ENCODE results near the gene GNG12. TPM values are rescaled to one million over a fixed set of nuclear protein-coding genes. Genes with fewer than 3 reads are reported as not detected.

Gene GNG12
- total RNA-seq, 1 donor from 2014 or later, result 67.8 TPM

- intact Hi-C loops (cut with DNase I), result no loop called here
- ATAC-seq (peak; percentile 87), DNase-seq (ENCODE audit: low spot score) (peak; percentile 78)
Observed at GRCh38 chr1:67724928-67725560, 108.2 kb downstream of the GNG12 start.

GRCh38 chr1:67723620-67724019, 109.6 kb downstream of the GNG12 start:
- intact Hi-C loops (cut with DNase I), result no loop called here
- ATAC-seq, result no peak

GRCh38 chr1:67723126-67723525, 110.1 kb downstream of the GNG12 start:
- intact Hi-C loops (cut with DNase I), result no loop called here
- ATAC-seq (peak; percentile 6), DNase-seq (ENCODE audit: low spot score) (no peak)

More at GRCh38 chr1:67723620-67724019, 109.6 kb downstream of the GNG12 start:
- no peak for DNase-seq (ENCODE audit: low spot score)

GRCh38 chr1:67722292-67722944, 110.8 kb downstream of the GNG12 start:
- intact Hi-C loops (cut with DNase I), result no loop called here
- DNase-seq (ENCODE audit: low spot score) (no peak), ATAC-seq (peak; percentile 72)

GRCh38 chr1:67721650-67722291, 111.5 kb downstream of the GNG12 start:
- intact Hi-C loops (cut with DNase I), result no loop called here
- no peak for DNase-seq (ENCODE audit: low spot score)
- ATAC-seq, result no peak

GRCh38 chr1:67721112-67721511, 112.2 kb downstream of the GNG12 start:
- intact Hi-C loops (cut with DNase I), result no loop called here
- no peak for DNase-seq (ENCODE audit: low spot score)
- no peak for ATAC-seq

- DNase-seq (ENCODE audit: low spot score), result no peak
- intact Hi-C loops (cut with DNase I), result no loop called here
- ATAC-seq, result no peak
Observed at GRCh38 chr1:67719329-67720196, 113.7 kb downstream of the GNG12 start.

- ATAC-seq (no peak), DNase-seq (ENCODE audit: low spot score) (no peak)
- intact Hi-C loops (cut with DNase I), result no loop called here
Observed at GRCh38 chr1:67717876-67718275, 115.4 kb downstream of the GNG12 start.

GRCh38 chr1:67716800-67717199, 116.5 kb downstream of the GNG12 start:
- ATAC-seq (no peak), DNase-seq (ENCODE audit: low spot score) (no peak)
- intact Hi-C loops (cut with DNase I), result no loop called here

- ATAC-seq, result no peak
- intact Hi-C loops (cut with DNase I), result no loop called here
- DNase-seq (ENCODE audit: low spot score), result no peak
Observed at GRCh38 chr1:67715819-67716218, 117.4 kb downstream of the GNG12 start.

- intact Hi-C loops (cut with DNase I), result no loop called here
- ATAC-seq, result peak; percentile 40
- no peak for DNase-seq (ENCODE audit: low spot score)
Observed at GRCh38 chr1:67713057-67713846, 120.0 kb downstream of the GNG12 start.

GRCh38 chr1:67711855-67712212, 121.4 kb downstream of the GNG12 start:
- DNase-seq (ENCODE audit: low spot score) (no peak), ATAC-seq (peak; percentile 74)
- intact Hi-C loops (cut with DNase I), result no loop called here

GRCh38 chr1:67711158-67711854, 122.0 kb downstream of the GNG12 start:
- no peak for ATAC-seq
- no peak for DNase-seq (ENCODE audit: low spot score)
- intact Hi-C loops (cut with DNase I), result no loop called here

- intact Hi-C loops (cut with DNase I), result no loop called here
- no peak for ATAC-seq
- no peak for DNase-seq (ENCODE audit: low spot score)
Observed at GRCh38 chr1:67710417-67710816, 122.8 kb downstream of the GNG12 start.

GRCh38 chr1:67708606-67709005, 124.7 kb downstream of the GNG12 start:
- intact Hi-C loops (cut with DNase I), result no loop called here
- ATAC-seq (no peak), DNase-seq (ENCODE audit: low spot score) (no peak)

- ATAC-seq, result no peak
- no peak for DNase-seq (ENCODE audit: low spot score)
Observed at GRCh38 chr1:67705735-67706453, 127.4 kb downstream of the GNG12 start.

GRCh38 chr1:67704351-67704750, 128.9 kb downstream of the GNG12 start:
- no peak for DNase-seq (ENCODE audit: low spot score)
- intact Hi-C loops (cut with DNase I), result no loop called here
- no peak for ATAC-seq

More at GRCh38 chr1:67705735-67706453, 127.4 kb downstream of the GNG12 start:
- intact Hi-C loops (cut with DNase I), result no loop called here

- intact Hi-C loops (cut with DNase I), result no loop called here
- ATAC-seq (no peak), DNase-seq (ENCODE audit: low spot score) (no peak)
Observed at GRCh38 chr1:67701876-67702275, 131.4 kb downstream of the GNG12 start.

Measured in sciatic nerve (tissue), 2 donors.